H1 (cell line): ENCODE results near the gene GPX4. TPM values are rescaled to one million over a fixed set of nuclear protein-coding genes. Genes with fewer than 3 reads are reported as not detected.

Experiments
- CTCF ChIA-PET: fragments of 300-600 bp; sonication (Branson Sonifier 250); formaldehyde crosslinking; loops from one replicate; lab custom pipeline; 2021; ENCODE audit not compliant: partially characterized antibody; lab: Charles Lee
- POLR2A ChIA-PET: fragments of 300-600 bp; sonication (Branson Sonifier 250); formaldehyde crosslinking; loops from one replicate; lab custom pipeline; 2021; ENCODE audit warnings: inconsistent platforms; ENCODE audit not compliant: partially characterized antibody; lab: Charles Lee
- DNase-seq, 2 experiments: peaks; one replicate each; pipeline versions ENCODE4 v3.0.0 to v3.0.0-alpha.2; 2010 to 2022; ENCODE audit warnings: low spot score in 2 of 2, low read depth in 1 of 2, mixed read lengths in 1 of 2
- FAIRE-seq: peaks from 2 replicates; lab custom pipeline; 2011; peaks lifted over from hg19 to GRCh38; lab: Jason Lieb, UNC
- H2AFZ ChIP-seq: 2 replicates; pipeline ENCODE4 v1.8.1; 2012; ENCODE audit warnings: low read length, inconsistent platforms
- H2AK5ac ChIP-seq: 2 replicates; pipeline ENCODE4 v1.6.1; 2013; ENCODE audit warnings: low read depth, low read length
- H2BK120ac ChIP-seq: replicated peaks from 2 replicates; pipeline ENCODE3; 2013; ENCODE audit warnings: low read depth, low read length, inconsistent platforms
- H2BK12ac ChIP-seq: 2 replicates; pipeline ENCODE4 v1.6.1; 2013; ENCODE audit warnings: low read depth, low read length
- H2BK15ac ChIP-seq: 2 replicates; pipeline ENCODE4 v1.6.1; 2013; ENCODE audit warnings: low read length
- H2BK20ac ChIP-seq: 2 replicates; pipeline ENCODE4 v1.6.1; 2013; ENCODE audit warnings: low read length
- H2BK5ac ChIP-seq: 2 replicates; pipeline ENCODE4 v1.6.1; 2013; ENCODE audit warnings: low read depth, low read length
- H3K14ac ChIP-seq: 2 replicates; pipeline ENCODE4 v1.6.1; 2013; ENCODE audit warnings: inconsistent platforms; ENCODE audit not compliant: insufficient read length
- H3K18ac ChIP-seq: 2 replicates; pipeline ENCODE4 v1.6.1; 2013; ENCODE audit warnings: low read length; ENCODE audit errors: extremely low read depth
- H3K23ac ChIP-seq: 2 replicates; pipeline ENCODE4 v1.6.1; 2013; ENCODE audit warnings: inconsistent platforms; ENCODE audit not compliant: insufficient read length
- H3K23me2 ChIP-seq: 2 replicates; pipeline ENCODE4 v1.6.1; 2013; ENCODE audit warnings: low read depth, low read length
- H3K27ac ChIP-seq: 2 replicates; pipeline ENCODE4 v1.6.1; 2011; ENCODE audit warnings: low read depth, low read length, inconsistent platforms
- H3K27me3 ChIP-seq, 4 experiments: replicated peaks in 1 of 4; 1 replicate in 1 of 4; 2 replicates in 3 of 4; pipeline versions ENCODE4 v1.6.1 to v1.8.1; 2011 to 2013; ENCODE audit warnings: low read length in 3 of 4, mild to moderate bottlenecking in 3 of 4, inconsistent platforms in 2 of 4, mixed read lengths in 2 of 4, moderate library complexity in 1 of 4; ENCODE audit not compliant: control insufficient read depth in 3 of 4, insufficient read depth in 3 of 4; ENCODE audit errors: extremely low read depth in 1 of 4
- H3K36me3 ChIP-seq, 4 experiments: 2 replicates each; pipeline versions ENCODE4 v1.6.1 to v1.8.1; 2011 to 2013; ENCODE audit warnings: mild to moderate bottlenecking in 4 of 4, low read length in 3 of 4, moderate library complexity in 2 of 4, control low read depth in 1 of 4, inconsistent platforms in 1 of 4; ENCODE audit not compliant: insufficient read depth in 4 of 4, control insufficient read depth in 2 of 4
- H3K4ac ChIP-seq: replicated peaks from 2 replicates; pipeline ENCODE3; 2013; ENCODE audit warnings: low read length, low read depth, mixed read lengths, inconsistent platforms; ENCODE audit not compliant: insufficient read length
- H3K4me1 ChIP-seq, 4 experiments: replicated peaks in 1 of 4; 1 replicate in 1 of 4; 2 replicates in 3 of 4; pipeline versions ENCODE4 v1.6.1 to v1.8.1; 2011 to 2013; ENCODE audit warnings: low read length in 3 of 4, inconsistent platforms in 2 of 4, mixed read lengths in 1 of 4; ENCODE audit not compliant: insufficient read depth in 4 of 4, control insufficient read depth in 3 of 4
- H3K4me2 ChIP-seq, 2 experiments: 2 replicates each; pipeline versions ENCODE4 v1.6.1 to v1.8.1; 2011 to 2013; ENCODE audit warnings: low read depth in 2 of 2, low read length in 2 of 2, control low read depth in 1 of 2, inconsistent platforms in 1 of 2, mild to moderate bottlenecking in 1 of 2; ENCODE audit not compliant: insufficient read depth in 1 of 2
- H3K4me3 ChIP-seq, 4 experiments: fragments of 200-600, 300-600 bp in 1 of 4; sonication (generic), shearing (Covaris generic), sonication (Bioruptor Twin) in 1 of 4; 2 replicates each; pipeline versions ENCODE4 v1.5.1 to v1.8.1; 2011 to 2016; ENCODE audit warnings: low read length in 4 of 4, low read depth in 3 of 4, control low read depth in 2 of 4, inconsistent platforms in 2 of 4, mild to moderate bottlenecking in 2 of 4, mixed read lengths in 1 of 4, moderate library complexity in 1 of 4; ENCODE audit not compliant: insufficient read depth in 2 of 4; ENCODE audit errors: extremely low read depth in 1 of 4
- H3K56ac ChIP-seq: replicated peaks from 2 replicates; pipeline ENCODE3; 2013; ENCODE audit warnings: low read depth, mild to moderate bottlenecking, mixed read lengths, low read length, inconsistent platforms; ENCODE audit not compliant: insufficient read length
- H3K79me1 ChIP-seq: 2 replicates; pipeline ENCODE4 v1.6.1; 2013; ENCODE audit warnings: low read depth, low read length, control low read depth
- H3K79me2 ChIP-seq, 2 experiments: 2 replicates each; pipeline versions ENCODE4 v1.6.1 to v1.8.1; 2012 to 2013; ENCODE audit warnings: low read length in 2 of 2, mild to moderate bottlenecking in 2 of 2, inconsistent platforms in 1 of 2; ENCODE audit not compliant: insufficient read depth in 2 of 2, control insufficient read depth in 1 of 2
- H3K9ac ChIP-seq, 4 experiments: replicated peaks in 1 of 4; 1 replicate in 1 of 4; 2 replicates in 3 of 4; pipeline versions ENCODE4 v1.6.1 to v1.8.1; 2011 to 2013; ENCODE audit warnings: low read depth in 3 of 4, low read length in 3 of 4, control low read depth in 2 of 4, mild to moderate bottlenecking in 2 of 4, moderate library complexity in 2 of 4, inconsistent platforms in 1 of 4; ENCODE audit errors: extremely low read depth in 1 of 4
- H3K9me3 ChIP-seq, 2 experiments: 2 replicates each; pipeline versions ENCODE4 v1.6.1 to v1.8.1; 2012 to 2013; ENCODE audit warnings: mild to moderate bottlenecking in 2 of 2, moderate library complexity in 2 of 2, control low read depth in 1 of 2, inconsistent platforms in 1 of 2, low read depth in 1 of 2, low read length in 1 of 2, mixed read lengths in 1 of 2; ENCODE audit not compliant: insufficient read depth in 2 of 2
- H4K20me1 ChIP-seq, 2 experiments: replicated peaks in 1 of 2; 2 replicates each; pipeline versions ENCODE3 to v1.8.1; 2011 to 2013; ENCODE audit warnings: inconsistent platforms in 2 of 2, low read length in 2 of 2, mild to moderate bottlenecking in 1 of 2; ENCODE audit not compliant: insufficient read depth in 2 of 2, control insufficient read depth in 1 of 2
- H4K5ac ChIP-seq: 2 replicates; pipeline ENCODE4 v1.6.1; 2013; ENCODE audit warnings: low read length, low read depth, mixed read lengths, inconsistent platforms; ENCODE audit not compliant: insufficient read length
- H4K8ac ChIP-seq: 2 replicates; pipeline ENCODE4 v1.8.0; 2013; ENCODE audit warnings: mild to moderate bottlenecking, moderate library complexity, low read length, inconsistent platforms; ENCODE audit not compliant: insufficient read depth; ENCODE audit errors: extremely low read depth
- H4K91ac ChIP-seq: replicated peaks from 2 replicates; pipeline ENCODE3; 2013; ENCODE audit warnings: low read length, mixed read lengths, inconsistent platforms; ENCODE audit not compliant: insufficient read length
- ATF3 ChIP-seq: IDR thresholded peaks from 2 replicates; pipeline ENCODE4 v1.6.1; 2011; ENCODE audit warnings: low read depth, mild to moderate bottlenecking, low read length; ENCODE audit not compliant: insufficient read depth
- CBX8 ChIP-seq: fragments of 300-800, 300-1000 bp; sonication (generic); IDR thresholded peaks from 2 replicates; pipeline ENCODE4 v1.7.1; 2016; ENCODE audit warnings: low read depth, low read length, borderline replicate concordance
- KDM4A ChIP-seq: IDR thresholded peaks from one replicate; pipeline ENCODE4 v1.7.1; 2012; ENCODE audit warnings: low read depth, mild to moderate bottlenecking, moderate library complexity, low read length, inconsistent platforms; ENCODE audit not compliant: severe bottlenecking
- KDM5A ChIP-seq: fragments of 200-600 bp; IDR thresholded peaks from 2 replicates; pipeline ENCODE4 v1.7.1; 2012; ENCODE audit warnings: mild to moderate bottlenecking, low read length, inconsistent platforms, mixed read lengths
- NRF1 ChIP-seq: IDR thresholded peaks from 2 replicates; pipeline ENCODE4 v1.6.1; 2011; ENCODE audit warnings: mild to moderate bottlenecking, low read depth, low read length, improper control_type of control experiment
- PHF8 ChIP-seq: fragments of 200-600 bp; sonication (generic); conservative IDR thresholded peaks from 2 replicates; pipeline ENCODE4 v1.7.1; 2012; ENCODE audit warnings: low read depth, mild to moderate bottlenecking, inconsistent platforms, low read length, moderate library complexity
- RFX5 ChIP-seq: IDR thresholded peaks from 2 replicates; pipeline ENCODE4 v1.6.1; 2011; ENCODE audit warnings: low read depth, low read length, improper control_type of control experiment, borderline replicate concordance
- SIN3A ChIP-seq, 2 experiments: IDR thresholded peaks in 1 of 2; conservative IDR thresholded peaks in 1 of 2; 2 replicates each; pipeline ENCODE4 v1.6.1; 2011 to 2012; ENCODE audit warnings: low read length in 2 of 2, improper control_type of control experiment in 1 of 2, low read depth in 1 of 2, mild to moderate bottlenecking in 1 of 2
- SIRT6 ChIP-seq: IDR thresholded peaks from one replicate; pipeline ENCODE4 v1.7.1; 2012; ENCODE audit warnings: low read length, inconsistent platforms
- SUZ12 ChIP-seq: fragments of 200-600 bp; sonication (generic); IDR thresholded peaks from 2 replicates; pipeline ENCODE4 v1.6.1; 2012; ENCODE audit warnings: mild to moderate bottlenecking, inconsistent platforms, low read length, moderate library complexity, mixed read lengths
- YY1 ChIP-seq: IDR thresholded peaks from 2 replicates; pipeline ENCODE4 v1.6.1; 2011; ENCODE audit warnings: low read depth, mild to moderate bottlenecking, low read length
- WGBS, 2 experiments: shearing (Covaris generic) in 1 of 2; methylation state at CpG; one replicate each; pipeline versions ENCODE4 v1.1.6 to v1.1.7; 2013 to 2015; ENCODE audit warnings: low lambda C conversion rate in 2 of 2, mixed read lengths in 2 of 2, inconsistent platforms in 1 of 2, low coverage in 1 of 2, missing lambda C conversion rate in 1 of 2; ENCODE audit not compliant: insufficient replicate concordance in 2 of 2, insufficient coverage in 1 of 2, insufficient read length in 1 of 2; ENCODE audit errors: extremely low coverage in 1 of 2, missing lambda C conversion rate in 1 of 2; 5-methylcytosine and 5-hydroxymethylcytosine counted together
- polyA plus RNA-seq, 7 experiments: library from polyadenylated mRNA; depleted of rRNA in 3 of 7; stranded (reverse) in 5 of 7; unstranded in 2 of 7; fragments of >200 nt in 5 of 7; fragments of 200-250 nt in 2 of 7; gene quantifications; 1 replicate in 5 of 7; 2 replicates in 1 of 7; 4 replicates in 1 of 7; pipeline versions ENCODE4 v1.2.1 to v1.2.3, GENCODE V29; 2011 to 2013; ENCODE audit warnings: missing spikeins in 2 of 7, mixed read lengths in 2 of 7
- total RNA-seq: library from RNA; stranded (reverse); fragmentation: NEBNext Ultra II Directional; extraction: Animal tissue kit (Norgen Biotek cat#: 25700); gene quantifications from 2 replicates; pipeline ENCODE4 v1.2.1, GENCODE V29; 2021
- TF ChIP-seq, protein P1 (sequence below): IDR thresholded peaks from 2 replicates; pipeline ENCODE4 v1.6.1; 2011; ENCODE audit warnings: low read length, improper control_type of control experiment

Gene GPX4
- total and polyA plus RNA-seq, 2 of the 8 experiments (the other 6 are each of a cell fraction or from before 2014, with no cell fraction given), result 342 to 693 TPM

GRCh38 chr19:1094655-1094977 is 9.2 kb upstream of the GPX4 start:
- Histone ChIP-seq H2AK5ac (no peak overlapping the region), H2BK120ac (no peak overlapping the region), H2BK5ac (no peak overlapping the region), H3K23me2 (peaks cover 5% of the 10 kb centered on the region), H4K20me1 (peaks cover 8 to 11% of the 10 kb centered on the region in 2 experiments), H3K9ac (peak overlapping the region; percentile 41 to 90 (median 86)), H3K9me3 (no peaks in the 10 kb centered on the region), H3K4me3 (peak overlapping the region; percentile 64 to 95 (median 91)), H2BK12ac (no peak overlapping the region), H3K27ac (peak overlapping the region; percentile 15; the same call in 1 of the 2 replicates), H2BK15ac (no peak overlapping the region), H3K23ac (no peak overlapping the region), H2AFZ (no peak overlapping the region), H3K56ac (peak overlapping the region; percentile 49), H4K91ac (no peak overlapping the region), H2BK20ac (no peak overlapping the region), H3K18ac (no peak overlapping the region), H3K79me2 (peaks cover 8 to 19% of the 10 kb centered on the region in 2 experiments), H4K5ac (no peak overlapping the region), H3K4ac (no peak overlapping the region), H3K36me3 (peaks cover 4 to 23% (median 12%) of the 10 kb centered on the region in 4 experiments; a peak in 6 of 8 replicates), H3K14ac (no peak overlapping the region), H4K8ac (peak overlapping the region; percentile 66; the same call in 1 of the 2 replicates), H3K4me2 (peak overlapping the region; percentile 60 to 98), H3K4me1 (peaks cover 0 to 8% (median 5%) of the 10 kb centered on the region in 4 experiments; a peak in 4 of 7 replicates), H3K27me3 (peaks cover 0 to 2% (median 0%) of the 10 kb centered on the region in 4 experiments; a peak in 1 of 7 replicates), H3K79me1 (peaks cover 10% of the 10 kb centered on the region; the same call in 1 of the 2 replicates)
- POLR2A ChIA-PET, result interaction anchor here (1.2 to 4.9 kb wide), 8 partner anchors 10 to 175 kb away, joined by 3 to 93 read pairs (median 5); partner anchors contain the start of genes CIRBP, CNN2 and GPX4
- CTCF ChIA-PET, result interaction anchor here (0.6 to 2.0 kb wide), 6 partner anchors 9 to 351 kb away, joined by 3 to 7 read pairs (median 5); no protein-coding TSS in a partner anchor
- no peak for DNase-seq
- FAIRE-seq, result no peak
- WGBS, 2 experiments, result 11% methylated on average over 15 of the region's 19 CpGs; no CpG with 5 or more reads in 1 of the 2 experiments
- TF ChIP-seq, protein P1, sequence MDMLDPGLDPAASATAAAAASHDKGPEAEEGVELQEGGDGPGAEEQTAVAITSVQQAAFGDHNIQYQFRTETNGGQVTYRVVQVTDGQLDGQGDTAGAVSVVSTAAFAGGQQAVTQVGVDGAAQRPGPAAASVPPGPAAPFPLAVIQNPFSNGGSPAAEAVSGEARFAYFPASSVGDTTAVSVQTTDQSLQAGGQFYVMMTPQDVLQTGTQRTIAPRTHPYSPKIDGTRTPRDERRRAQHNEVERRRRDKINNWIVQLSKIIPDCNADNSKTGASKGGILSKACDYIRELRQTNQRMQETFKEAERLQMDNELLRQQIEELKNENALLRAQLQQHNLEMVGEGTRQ, result no peak
- TF ChIP-seq NRF1 (no peak), PHF8 (no peak), SIN3A (conservative IDR thresholded peaks at IDR 0.05 in 1 of 2, IDR thresholded peaks at IDR 0.05 in 1 of 2; ENCODE audit: low read depth in 1 of 2, low read length in 2 of 2) (no peak), YY1 (no peak), KDM5A (no peak), SUZ12 (no peak), CBX8 (no peak), KDM4A (no peak), SIRT6 (no peak), ATF3 (no peak), RFX5 (no peak)
